CMK (cell line): ENCODE measurements around the gene KRTAP5-2.

Source experiments
- DNase-seq: peaks from one replicate; pipeline ENCODE4 v3.0.0-alpha.2; 2010; ENCODE audit warnings: low read depth

KRTAP5-2 gene

GRCh38 chr11:1567052-1567720 lies 30.9 kb downstream of the KRTAP5-2 start:
- DNase-seq, result no peak

DNA sequence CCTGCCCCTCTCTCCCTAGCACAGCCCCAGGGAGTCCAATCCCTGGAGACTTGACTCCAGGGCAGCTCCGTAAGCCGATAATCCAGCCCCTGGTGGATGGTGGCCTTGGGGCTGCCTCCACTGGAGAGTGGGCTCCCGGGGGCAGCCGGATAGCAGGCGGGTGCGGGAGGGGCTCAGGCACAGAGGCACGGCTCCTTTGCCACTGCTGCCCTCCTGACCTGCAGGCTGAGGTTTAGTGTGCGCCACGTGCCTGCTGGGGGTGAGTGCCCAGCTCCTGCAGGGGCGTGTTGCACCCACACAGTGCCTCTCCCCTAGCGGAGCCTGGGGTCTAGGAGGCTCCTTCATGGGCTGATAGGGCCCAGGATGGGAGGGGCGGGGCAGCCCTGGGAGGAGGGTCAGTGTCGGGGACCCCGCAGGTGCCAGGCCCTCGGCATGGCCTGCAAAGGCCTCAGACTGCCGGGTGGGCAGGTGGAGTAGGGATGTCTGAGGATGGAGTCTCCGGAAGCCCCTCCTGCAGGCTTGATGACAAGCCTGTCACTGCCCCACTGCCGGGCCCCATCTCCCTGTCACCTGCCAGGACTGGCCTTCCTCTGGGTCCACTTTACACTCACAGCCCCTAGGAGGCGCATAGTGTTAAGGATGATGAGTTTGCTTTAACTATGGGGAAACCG lies 31.6 kb downstream of the KRTAP5-2 start:
- DNase-seq, result no peak

- no peak for DNase-seq
Observed at GRCh38 chr11:1565904-1566247, 32.2 kb downstream of the KRTAP5-2 start.

GRCh38 chr11:1565173-1565903 lies 32.8 kb downstream of the KRTAP5-2 start:
- no peak for DNase-seq

- no peak for DNase-seq
Observed at GRCh38 chr11:1564535-1565172, 33.4 kb downstream of the KRTAP5-2 start.

- DNase-seq, result no peak
Observed at GRCh38 chr11:1563697-1564534, 34.2 kb downstream of the KRTAP5-2 start.

DNA sequence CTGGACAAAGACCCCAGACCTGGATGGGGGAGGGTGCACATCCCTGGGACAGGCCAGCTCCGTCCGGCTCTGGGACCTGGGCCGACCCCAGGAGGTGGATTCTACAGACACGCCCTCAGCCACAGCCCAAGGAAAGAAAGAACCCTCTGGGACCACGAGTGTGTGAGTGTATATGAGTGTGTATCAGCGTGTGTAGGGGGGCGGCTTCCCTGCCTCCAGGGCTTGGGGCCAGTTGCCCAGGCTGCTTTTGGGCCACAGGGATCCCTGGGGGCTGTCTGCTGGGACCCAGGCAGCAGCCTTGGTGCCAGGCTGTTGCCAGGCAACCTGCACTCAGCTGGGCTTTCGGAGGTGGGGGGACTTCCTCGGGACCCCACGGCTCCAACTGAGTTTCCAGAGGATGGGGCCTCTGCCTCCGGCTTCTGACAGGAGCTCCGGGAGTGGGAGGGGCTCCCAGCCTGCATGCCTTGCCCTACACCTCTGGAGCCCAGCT lies 34.9 kb downstream of the KRTAP5-2 start:
- DNase-seq, result no peak

GRCh38 chr11:1562469-1563148 lies 35.5 kb downstream of the KRTAP5-2 start:
- no peak for DNase-seq

- no peak for DNase-seq
Observed at GRCh38 chr11:1561955-1562354, 36.1 kb downstream of the KRTAP5-2 start.

DNA sequence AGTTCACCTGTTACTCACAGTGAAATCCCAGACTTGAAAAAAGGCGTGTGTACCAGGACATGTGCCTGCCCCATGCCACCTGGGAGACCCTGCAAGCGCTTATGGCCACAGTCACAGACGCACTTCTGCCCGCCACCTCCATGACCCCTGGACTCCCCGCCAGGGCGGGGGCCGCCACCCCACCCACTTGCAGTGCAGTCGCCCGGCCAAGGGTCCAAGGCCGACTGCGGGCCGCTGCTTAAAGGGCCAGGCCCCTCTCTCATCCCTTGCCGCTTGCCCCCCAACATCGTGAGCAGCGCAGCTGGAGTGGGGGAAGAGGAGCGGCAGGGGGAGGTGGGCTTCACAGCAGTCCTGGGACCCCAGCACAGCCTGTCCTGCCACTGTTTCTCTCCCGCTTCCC lies 36.8 kb downstream of the KRTAP5-2 start:
- DNase-seq, result no peak

DNA sequence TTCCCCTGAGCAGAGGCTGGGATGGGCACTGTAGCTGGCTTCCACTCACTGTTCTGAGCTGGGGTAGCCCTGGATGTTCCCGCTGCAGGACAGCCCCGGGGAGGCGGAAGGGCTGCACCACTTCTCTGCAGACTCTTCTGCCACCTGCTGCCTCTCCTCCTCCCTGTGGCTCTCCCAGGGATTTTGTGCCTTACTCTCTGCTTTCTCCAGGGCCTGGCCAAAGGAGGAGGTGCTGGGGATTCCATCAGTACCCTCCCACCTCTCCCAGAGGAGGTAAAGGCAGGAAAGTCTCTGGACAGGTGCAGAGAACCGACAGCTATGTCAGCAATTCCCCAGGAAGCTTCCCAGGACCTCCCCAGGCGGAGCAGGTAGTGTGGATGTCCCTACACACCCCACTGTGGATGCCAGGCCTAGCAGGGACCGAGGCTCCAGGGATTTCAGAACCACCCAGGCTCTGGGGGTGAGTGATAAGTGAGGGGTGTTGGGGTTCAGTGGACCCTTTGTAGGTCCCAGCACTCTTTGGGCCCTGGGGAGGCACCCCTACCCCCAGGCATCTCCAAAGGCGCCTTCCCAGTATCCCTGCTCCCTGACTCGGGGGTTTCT lies 37.3 kb downstream of the KRTAP5-2 start:
- no peak for DNase-seq

DNA sequence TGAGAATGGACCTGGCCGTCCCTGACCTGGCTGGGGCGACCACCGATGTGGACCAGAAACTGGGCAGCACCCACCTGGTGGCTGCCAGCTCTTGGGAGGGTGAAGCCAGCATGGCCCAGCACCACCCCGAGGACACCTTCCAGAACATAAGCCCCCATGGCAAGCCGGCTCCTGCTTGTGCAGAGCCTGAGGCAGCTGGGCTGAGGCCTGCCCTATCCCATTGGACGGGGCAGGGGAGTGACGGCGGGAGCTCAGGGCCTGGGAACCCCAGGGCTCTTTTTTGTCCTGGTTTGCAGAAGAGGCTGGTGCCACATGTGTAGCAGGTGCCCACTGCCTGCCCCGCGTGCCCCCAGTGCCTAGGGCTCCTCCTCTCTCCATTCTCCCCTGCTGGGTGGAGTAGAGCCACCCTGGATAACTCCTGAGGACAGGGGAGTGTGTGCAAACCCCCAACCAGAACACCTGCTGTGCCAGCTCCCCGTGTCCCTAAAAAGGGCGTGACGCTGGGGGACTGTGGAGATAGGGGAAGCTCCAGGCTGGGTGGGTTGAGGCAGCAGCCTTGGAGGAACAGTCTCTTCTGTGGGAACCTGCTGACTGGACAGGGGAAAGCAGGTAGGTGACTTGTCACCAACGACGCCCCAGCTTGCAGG lies 38.0 kb downstream of the KRTAP5-2 start:
- DNase-seq, result no peak

DNA sequence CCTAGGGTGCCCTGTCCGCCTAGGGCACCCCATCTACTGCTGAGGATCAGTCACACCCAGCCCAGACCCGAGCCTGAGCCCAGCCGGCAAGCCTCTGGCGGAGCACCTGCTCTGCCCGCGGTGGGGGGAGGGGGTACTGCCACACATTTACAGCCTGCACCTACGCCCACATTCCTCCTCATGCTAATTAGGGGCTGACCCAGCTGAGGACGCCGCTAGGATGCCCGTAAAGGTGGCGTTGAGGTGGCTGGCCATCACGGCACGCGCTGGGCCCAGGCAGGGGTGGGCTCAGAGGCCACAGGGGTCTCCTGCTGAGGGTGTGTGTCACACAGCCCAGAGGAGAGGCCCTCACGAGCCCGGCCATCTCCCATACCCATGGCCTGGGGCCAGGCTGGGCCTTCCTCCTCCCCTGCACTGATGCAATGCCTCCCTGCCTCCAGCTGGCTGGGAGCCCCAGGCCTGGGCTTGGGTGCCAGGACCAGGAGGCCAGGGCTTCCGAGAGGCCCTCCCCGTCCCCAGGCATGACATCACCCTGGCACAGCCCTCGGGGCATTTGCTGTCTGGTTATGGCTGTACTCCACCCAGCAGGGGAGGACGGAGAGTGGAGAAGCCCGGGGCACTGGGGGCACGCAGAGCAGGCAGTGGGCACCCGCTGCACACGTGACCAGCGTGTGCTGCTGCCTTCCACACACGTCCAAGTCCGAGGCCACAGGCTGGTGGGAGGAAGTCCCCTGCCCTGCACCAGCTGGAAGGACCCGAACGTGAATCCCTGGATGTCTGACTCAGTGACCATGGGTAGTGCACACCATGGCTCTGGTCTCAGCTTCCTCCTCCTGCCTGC lies 38.8 kb downstream of the KRTAP5-2 start:
- DNase-seq, result no peak

GRCh38 chr11:1558775-1559110 lies 39.4 kb downstream of the KRTAP5-2 start:
- no peak for DNase-seq

- DNase-seq, result no peak
Observed at GRCh38 chr11:1557904-1558774, 40.0 kb downstream of the KRTAP5-2 start.

GRCh38 chr11:1557051-1557884 lies 40.8 kb downstream of the KRTAP5-2 start:
- DNase-seq, result no peak

DNA sequence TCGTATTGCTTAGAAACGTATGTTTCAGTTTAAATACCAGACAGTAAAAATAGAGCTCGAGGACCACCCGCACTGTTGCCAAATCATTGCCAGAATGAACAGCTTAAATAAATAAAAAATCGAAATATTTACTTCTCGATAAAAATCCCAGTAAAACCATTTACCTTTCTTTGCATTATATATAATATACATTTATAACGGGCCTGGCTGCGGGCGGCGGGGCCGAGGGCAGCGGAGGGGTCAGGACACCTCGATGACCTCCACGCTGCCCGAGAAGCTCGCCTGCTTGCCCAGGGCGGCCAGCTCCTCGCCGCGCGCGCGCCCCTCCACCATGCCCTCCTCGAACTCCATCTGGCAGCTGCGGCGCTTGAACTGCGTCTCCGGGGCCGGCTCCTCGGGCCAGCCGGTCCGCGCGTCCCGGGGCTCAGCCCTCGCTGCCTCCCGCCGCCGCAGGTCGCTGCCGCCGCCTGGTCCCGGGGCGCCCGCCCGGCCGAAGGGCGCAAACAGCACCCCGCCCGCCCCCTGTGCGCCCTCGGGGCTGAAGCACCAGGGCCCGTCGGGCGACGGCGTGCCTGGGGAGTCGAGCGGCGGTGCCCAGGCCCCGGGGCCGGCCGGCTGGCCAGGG lies 41.7 kb downstream of the KRTAP5-2 start:
- no peak for DNase-seq
